Myocyte (in vitro differentiated cells): ENCODE results near the gene MDM2. TPM values are rescaled to one million over a fixed set of nuclear protein-coding genes. Genes with fewer than 3 reads are reported as not detected.
"Not testable (repeated sequence)": the region's sequence is repeated elsewhere in the genome, so short reads cannot be mapped to it uniquely, and the experiment has no call there.

Source experiments
- DNase-seq: peaks from one replicate; pipeline ENCODE4 v3.0.0-alpha.2; 2012; ENCODE audit warnings: low read depth
- total RNA-seq: library from RNA; depleted of rRNA; stranded (reverse); fragments of >200 nt; gene quantifications from 2 replicates; pipeline ENCODE4 v1.2.3, GENCODE V29; 2014

The MDM2 gene
- total RNA-seq, 1 donor from 2014 or later, result 132 TPM

DNA sequence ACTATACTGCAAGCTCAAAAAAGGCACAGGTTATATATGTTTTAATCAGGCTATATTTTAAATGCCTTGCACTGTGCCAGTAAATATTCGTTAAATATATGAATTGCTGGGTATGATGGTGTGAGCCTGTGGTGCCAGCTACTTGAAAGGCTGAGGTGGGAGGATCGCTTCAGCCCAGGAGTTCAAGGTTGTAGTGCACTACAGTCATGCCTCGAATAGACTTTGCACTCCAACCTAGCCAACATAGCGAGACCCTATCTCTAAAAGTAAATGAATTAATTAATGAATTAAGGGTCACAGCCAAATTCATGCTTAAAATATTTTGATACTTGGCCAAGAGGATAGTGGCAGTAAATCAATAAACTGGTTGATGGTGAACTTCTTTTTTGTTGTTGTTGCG lies 22.2 kb upstream of the MDM2 start:
- DNase-seq, result no peak

DNA sequence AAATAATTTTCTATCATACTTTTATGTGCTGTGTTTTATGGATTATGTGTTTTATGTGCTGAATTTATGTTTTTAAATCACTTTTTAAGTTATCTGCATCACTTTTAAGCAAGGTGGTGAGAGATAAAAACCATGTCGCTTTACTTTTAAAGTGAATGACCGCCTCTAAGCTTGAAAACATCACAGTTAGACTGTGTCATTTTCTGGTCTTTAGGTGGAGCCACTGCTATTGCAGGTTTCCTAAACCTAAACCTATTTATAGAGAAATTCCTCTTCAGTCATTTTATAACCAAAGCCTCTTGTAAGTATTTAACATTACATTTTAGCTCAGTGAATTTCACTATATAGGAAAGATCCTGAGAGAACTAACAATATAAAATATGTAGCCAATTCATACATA lies 21.0 kb upstream of the MDM2 start:
- no peak for DNase-seq

DNA sequence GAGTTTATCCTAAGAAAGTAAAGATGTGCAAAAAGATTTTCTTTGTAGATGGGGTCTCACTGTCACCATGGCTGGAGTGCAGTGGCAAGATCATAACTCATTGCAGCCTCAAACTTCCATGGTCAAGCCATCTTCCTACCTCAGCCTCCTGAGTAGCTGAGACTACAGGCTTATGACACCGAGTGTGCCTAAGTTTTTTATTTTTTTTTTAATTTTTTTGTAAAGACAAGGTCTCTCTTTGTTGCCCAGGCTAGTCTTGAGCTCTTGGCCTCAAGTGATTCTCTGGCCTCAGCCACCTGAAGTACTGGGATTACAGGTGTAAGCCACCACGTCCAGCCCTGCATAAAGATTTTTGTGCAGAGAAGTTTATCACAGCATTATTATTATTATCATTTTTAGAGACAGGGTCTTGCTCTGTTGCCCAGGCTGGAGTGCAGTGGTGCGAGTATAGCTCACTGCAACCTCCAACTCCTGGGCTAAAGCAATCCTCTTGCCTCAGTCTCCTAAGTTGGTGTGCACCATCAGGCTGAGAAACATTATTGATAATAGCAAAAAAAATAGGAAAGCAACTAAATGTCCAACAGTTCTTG lies 19.3 kb upstream of the MDM2 start:
- no peak for DNase-seq

DNA sequence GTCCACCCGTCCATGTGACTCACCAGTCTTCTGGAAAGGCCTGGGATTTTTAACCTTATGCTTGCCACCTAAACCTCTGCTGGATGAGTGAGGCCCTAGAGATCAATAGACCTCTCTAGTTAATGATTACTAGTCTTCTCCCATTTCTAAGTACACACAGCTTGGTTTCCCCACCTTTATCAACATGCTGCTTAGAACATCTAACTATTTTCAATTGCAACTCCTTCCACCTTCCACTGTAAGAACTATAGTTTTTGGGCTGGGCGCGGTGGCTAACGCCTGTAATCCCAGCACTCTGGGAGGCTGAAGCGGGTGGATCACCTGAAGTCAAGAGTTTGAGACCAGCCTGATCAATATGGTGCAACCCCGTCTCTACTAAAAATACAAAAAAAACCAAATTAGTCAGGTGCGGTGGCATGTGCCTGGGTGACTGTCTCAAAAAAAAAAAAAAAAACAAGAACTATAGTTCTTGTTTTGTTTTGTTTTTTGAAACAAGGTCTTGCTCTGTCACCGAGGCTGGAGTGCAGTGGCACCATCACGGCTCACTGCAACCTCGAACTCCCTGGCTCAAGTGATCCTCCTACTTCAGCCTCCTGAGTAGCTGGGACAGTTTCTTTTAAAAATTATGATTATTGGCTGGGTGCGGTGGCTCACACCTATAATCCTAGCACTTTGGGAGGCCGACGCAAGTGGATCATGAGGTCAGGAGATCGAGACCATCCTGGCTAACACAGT lies 18.7 kb upstream of the MDM2 start:
- DNase-seq, result no peak

DNA sequence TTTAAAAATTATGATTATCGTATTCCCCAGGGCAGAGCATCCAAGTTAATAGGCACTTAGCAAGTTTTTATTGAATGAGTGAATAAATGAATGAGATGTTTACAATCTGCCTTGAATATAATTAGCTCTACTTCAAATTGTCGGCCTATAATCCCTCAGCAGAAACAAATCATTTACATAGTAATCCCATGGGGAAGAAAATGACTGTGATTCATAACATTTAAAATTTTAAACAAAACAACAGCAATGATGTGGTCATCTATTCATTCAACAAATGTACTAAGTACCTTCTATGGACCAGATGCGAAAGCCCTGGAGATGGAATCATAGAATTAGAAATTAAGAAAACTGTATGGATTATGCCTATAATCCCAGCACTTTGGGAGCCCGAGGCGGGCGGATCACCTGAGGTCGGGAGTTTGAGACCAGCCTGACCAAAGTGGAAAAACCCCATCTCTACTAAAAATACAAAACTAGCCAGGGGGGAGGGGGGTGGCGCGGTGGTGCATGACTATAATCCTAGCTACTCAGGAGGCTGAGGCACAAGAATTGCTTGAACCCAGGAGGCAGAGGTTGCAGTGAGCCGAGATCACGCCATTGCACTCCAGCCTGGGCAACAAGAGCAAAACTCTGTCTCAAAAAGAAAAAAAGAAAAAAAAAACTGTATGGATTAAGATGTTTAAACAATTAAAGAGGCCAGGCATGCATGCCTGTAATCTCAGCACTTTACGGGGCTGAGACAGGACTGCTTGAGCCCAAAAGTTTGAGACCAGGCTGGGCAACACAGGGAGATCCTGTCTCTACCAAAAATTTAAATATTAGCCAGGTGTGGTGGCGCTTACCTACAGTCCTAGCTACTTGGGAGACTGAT lies 17.7 kb upstream of the MDM2 start:
- DNase-seq, result no peak

DNA sequence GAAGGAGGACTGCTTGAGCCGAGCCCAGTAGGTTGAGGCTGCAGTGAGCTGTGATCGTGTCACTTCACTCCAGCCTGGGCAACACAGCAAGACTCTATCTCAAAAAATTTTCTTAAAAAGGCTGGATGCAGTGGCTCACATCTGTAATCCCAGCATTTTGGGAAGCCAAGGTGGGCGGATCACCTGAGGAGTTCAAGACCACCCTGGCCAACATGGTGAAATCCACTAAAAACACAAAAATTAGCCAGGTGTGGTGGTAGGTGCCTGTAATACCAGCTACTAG lies 17.1 kb upstream of the MDM2 start:
- no peak for DNase-seq

DNA sequence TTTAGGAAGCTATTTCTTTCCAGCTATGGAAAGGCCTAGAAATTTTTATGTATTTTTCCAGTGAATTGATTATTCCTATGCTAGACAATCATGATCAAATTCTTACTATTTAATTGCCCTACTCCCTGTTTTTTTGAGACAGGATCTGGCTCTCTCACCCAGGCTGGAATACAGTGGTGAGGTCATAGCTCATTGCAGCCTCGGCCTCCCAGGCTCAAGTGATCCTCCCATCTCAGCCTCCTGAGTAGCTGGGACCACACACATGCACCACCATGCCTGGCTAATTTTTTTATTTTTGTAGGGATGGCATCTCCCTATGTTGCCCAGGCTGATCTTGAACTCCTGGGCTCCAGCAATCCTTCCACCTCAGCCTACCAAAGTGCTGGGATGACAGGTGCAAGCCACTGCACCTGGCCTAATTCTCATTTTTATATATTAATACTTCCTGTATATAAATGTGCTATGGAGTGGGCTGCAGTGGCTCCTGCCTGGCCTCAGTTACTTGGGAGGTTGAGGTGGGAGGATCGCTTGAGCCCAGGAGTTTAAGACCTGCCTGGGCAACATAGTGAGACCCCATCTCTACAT lies 16.0 kb upstream of the MDM2 start:
- DNase-seq, result no peak

DNA sequence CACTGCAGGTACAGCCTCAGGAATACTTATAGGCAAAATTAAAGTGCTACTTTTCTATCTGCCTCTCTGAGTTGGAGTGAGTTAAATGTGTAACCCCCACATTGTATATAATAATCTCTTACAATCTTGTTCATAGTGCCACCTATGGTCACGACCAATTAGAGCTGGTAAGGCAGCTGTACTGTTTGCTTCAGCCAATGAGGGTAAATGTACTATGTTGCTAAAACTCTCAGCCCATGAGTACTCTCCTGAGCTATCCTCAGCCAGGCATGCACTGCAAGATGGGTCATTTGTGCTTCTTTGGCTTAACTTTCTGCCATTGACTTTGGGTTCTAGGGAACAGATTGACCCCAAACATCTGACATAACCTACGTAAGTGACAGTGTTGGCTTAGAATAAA lies 15.0 kb upstream of the MDM2 start:
- peak; percentile 44 for DNase-seq

DNA sequence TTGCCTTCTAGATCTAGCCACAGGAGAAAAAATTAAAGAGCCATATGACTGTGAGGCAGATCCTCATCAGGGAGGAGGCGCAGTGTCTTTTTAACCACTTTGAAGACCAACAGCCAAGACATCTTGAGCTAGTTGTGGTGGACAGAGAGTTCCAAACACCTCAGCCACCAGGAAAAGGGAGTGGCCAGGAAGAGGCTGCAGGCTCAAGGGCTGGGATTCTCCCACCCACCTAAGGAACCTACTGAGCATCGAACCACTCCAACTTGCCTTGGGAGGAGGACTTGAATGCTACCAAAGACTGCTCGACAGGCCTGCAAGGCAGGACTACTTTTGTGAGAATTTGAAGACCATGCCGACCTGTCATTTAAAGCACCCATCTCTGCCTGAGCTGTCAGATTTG lies 14.5 kb upstream of the MDM2 start:
- DNase-seq, result no peak

DNA sequence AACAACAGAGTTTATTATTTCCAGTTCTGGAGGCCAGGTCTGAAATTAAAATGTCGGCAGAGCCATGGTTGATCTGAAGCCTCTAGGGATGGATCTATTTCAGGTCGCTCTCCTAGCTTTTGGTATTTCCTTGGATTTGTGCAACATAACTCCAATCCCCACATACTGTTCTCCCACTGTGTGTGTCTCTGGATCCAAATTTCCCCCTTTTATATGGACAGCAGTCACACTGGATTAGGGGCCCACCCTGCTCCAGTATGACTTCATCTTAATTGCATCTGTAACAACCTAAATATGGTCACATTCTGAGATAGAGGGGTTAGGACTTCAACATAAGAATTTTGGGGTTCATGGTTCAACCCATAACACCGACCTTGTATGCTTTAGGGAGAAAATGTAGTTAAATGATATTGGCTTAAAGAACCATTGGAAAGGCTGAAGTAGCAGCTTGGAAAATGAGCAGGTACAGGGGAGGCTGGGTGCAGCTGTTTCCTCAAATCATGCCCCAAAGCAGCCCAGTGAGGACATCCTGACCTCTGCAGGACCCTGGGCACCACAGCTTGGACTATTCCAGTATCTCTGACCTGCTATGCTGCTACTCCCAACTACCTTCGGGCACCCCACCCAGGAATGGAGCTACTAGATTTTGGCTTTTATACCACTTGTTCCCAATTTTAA lies 13.9 kb upstream of the MDM2 start:
- DNase-seq, result no peak

DNA sequence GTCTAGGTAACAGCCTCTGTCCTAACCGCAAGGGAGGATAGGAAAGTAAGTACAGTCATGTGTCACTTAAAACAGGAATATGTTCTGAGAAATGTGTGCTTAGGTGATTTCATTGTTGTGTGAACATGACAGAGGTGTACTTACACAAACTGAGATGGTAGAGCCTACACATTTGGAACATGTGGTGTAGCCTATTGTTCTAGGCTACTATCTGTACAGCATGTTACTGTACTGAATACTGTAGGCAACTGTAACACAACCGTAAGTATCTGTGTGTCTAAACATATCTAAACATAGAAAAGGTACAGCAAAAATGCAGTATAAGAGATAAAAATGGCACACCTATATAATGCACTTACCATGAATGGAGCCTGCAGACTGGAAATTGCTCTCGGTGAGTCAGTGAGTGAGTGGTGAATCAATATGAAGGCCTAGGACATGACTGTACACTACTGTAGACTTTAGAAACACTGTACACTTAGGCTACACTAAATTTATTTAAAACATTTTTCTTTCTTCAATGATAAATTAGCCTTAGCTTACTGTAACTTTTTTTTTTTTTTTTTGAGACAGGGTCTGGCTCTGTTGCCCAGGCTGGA lies 13.2 kb upstream of the MDM2 start:
- no peak for DNase-seq

DNA sequence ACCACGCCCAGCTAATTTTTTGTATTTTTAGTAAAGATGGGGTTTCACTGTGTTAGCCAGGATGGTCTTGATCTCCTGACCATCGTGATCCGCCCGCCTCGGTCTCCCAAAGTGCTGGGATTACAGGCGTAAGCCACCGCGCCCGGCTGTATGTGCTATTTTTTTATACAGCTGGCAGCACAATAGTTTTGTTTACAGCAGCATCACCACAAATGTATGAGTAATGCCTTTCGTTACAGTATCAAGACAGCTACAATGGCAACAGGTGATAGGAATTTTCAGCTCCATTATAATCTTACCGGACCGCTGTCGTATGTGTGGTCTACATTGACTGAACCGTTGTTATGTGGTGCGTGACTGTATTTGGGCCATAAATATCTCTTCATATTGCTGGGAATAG lies 11.6 kb upstream of the MDM2 start:
- peak; percentile 42 for DNase-seq

DNA sequence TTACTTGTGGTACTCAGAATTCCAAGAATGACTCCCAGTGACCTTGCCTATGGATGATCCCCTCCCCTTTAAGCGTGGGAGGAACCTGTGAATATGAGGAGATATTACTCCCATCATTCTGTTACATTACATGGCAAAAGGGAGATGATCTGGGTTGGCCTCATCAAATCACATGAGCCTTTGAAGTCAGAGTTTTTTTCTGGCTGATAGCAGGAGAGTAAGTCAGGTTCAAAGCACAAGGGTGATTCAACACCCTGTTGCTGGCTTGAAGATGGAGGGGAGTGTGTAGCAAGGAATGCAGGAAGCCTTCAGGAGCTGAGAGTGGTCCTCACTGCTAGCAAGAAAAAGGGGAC lies 9.1 kb upstream of the MDM2 start:
- no peak for DNase-seq

DNA sequence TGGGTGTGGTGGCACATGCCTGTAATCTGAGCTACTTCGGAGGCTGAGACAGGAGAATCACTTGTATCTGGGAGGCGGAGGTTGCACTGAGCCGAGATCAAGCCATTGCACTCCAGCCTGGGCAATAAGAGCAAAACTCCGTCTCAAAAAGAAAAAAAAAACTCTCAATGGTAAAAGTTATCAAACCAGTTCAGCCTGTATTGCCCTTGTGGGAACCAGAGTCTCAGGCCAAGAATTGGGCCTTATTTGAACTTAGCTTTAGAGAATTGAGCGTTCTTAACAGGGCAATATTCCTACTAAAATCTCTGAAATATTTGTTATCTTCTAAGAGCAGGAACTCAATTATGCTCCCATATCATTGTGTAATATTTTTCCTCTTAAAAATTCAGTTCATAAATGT lies 7.7 kb upstream of the MDM2 start:
- no peak for DNase-seq

DNA sequence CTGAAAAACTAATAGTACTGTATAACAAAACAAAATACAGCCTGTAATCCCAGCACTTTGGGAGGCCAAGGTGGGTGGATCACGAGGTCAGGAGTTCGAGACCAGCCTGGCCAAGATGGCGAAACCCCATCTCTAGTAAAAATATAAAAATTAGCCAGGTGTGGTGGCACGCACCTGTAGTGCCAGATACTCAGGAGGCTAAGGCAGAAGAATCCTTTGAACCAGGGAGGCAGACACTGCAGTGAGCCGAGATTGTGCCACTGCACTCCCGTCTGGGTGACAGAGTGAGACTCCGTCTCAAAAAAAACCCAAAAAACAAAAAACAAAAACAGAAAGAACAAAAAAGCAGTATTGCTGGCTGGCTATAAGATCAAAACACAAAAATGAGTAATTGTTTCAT lies 6.9 kb upstream of the MDM2 start:
- not testable (repeated sequence) for DNase-seq

DNA sequence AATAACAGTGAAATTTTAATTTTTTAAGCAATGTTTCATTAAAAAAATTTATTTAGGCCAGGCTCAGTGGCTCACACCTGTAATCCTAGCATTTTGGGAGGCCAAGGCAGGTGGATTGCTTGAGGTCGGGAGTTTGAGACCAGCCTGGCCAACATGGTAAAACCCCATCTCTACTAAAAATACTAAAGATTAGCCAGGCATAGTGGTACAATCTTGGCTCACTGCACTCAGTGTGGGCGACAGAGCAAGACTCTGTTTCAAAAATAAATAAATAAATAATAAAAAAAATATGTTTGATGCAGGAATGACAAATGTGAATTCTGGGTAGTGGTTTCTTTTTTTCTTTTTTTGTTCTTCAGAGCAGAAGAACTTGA lies 5.6 kb upstream of the MDM2 start:
- not testable (repeated sequence) for DNase-seq

DNA sequence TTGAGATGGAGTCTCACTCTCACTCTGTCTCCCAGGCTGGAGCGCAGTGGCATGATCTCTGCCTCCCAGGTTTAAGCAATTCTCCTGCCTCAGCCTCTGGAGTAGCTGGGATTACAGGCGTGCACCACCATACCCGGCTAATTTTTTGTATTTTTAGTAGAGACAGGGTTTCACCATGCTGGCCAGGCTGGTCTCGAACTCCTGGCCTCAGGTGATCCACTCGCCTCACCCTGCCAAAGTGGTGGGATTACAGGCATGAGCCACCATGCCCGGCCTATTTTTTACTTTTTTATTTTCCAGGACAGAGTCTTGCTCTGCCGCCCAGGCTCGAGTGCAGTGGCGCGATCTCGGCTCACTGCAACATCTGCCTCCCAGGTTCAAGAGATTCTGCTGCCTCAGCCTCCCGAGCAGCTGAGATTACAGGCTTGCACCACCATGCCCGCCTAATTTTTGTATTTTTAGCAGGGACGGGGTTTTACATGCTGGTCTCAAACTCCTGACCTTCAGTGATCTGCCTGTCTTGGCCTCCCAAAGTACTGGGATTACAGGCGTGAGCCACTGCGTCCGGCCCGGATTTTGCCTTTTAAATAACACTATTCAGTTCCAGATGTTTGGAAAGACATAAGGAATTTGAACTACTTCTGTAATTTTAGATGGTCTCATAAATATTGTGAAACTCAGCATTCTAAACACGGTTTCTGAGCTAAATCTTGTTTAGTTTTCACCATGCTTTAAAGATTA lies 4.9 kb upstream of the MDM2 start:
- not testable (repeated sequence) for DNase-seq

DNA sequence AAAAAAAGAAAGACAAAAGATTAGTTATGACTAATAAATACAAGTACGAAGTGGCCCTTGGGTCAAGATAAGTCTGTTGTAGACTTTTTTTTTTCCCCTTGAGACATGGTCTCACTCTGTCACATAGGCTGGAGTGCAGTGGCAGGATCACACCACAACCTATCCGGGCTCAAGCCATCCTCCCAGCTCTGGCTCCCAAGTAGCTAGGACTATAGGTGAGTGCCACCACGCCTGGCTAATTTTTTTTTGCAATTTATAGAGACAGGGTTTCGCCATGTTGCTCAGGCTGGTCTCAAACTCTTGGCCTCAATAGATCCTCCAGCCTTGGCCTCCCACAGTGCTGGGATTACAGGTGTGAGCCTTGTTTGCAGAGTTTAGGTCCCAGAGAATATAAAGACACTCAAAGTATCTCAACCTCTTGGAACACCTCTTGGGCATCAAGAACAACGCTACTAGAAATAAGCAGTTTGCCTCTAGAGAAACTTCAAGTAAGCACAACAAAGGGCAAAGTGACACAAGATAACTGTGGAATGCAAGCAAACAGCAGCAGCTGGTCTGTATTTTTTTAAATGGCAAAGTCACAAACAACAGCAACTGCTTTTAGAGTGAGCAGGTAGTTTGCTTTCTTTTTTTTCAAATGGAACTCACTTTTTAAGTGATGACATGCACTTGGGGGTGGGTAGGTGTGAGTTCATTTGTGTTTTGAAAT lies 3.9 kb upstream of the MDM2 start:
- no peak for DNase-seq

DNA sequence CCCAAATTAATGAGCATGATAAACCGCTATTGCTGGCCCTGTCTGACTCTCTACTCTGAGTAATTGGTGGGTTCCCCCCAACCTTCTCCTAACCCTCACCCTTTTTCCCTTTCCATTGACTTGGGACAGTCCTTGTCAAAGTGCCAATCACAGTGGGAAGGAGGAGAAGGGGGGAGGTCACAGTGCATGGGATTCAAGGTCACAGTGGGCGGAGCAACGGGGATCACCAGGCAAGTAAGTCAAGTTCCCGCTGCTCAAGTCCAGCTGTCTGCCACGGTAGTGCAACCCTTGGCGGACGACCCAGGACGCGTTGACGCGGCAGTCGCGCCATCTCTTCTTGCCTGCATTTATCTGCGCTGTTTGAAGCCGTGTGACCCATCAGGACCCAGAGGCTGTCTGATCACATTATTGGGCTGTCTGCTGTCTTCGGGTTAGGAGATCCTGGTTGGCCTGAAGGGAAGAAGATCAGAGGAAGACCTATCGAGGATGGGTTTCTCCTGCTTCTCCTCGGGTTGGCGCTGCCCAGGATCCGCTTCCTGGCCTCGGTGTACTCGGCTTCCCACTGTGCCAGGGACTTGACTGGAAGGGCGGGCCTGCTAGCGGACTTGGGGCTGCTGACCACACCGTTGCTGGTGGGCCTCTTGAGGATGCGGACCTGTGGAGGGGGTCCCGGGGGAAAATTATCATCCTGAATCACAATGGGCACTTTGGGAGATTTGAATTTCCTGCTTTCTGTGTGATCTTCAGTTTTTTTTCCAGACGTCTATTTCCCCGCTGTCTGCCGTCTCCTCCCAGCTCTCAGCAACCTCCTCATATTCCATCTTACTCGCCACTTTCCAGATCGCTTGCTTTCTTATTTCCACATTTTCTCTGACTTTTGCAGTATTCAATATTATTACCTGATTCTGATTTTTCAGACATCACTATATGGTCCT lies 3.1 kb upstream of the MDM2 start:
- DNase-seq, result no peak
